SU-DHL-6 (cell line): ENCODE data around the gene SEPTIN1.

Experiments used
- EZH2phosphoT487 ChIP-seq: fragments of 200-600 bp; sonication (generic), shearing (Covaris generic); conservative IDR thresholded peaks from 2 replicates; pipeline ENCODE4 v1.6.1; 2018; ENCODE audit warnings: mild to moderate bottlenecking, antibody characterized with exemption, low read length, moderate library complexity, mixed read lengths
- TF ChIP-seq, protein P1 (sequence below): fragments of 200-600 bp; sonication (generic); IDR thresholded peaks from one replicate; pipeline ENCODE4 v1.5.1; 2017; ENCODE audit warnings: antibody characterized with exemption, mild to moderate bottlenecking, low read length, moderate library complexity; ENCODE audit not compliant: insufficient read depth, poor library complexity, severe bottlenecking

- TF ChIP-seq, protein P1, sequence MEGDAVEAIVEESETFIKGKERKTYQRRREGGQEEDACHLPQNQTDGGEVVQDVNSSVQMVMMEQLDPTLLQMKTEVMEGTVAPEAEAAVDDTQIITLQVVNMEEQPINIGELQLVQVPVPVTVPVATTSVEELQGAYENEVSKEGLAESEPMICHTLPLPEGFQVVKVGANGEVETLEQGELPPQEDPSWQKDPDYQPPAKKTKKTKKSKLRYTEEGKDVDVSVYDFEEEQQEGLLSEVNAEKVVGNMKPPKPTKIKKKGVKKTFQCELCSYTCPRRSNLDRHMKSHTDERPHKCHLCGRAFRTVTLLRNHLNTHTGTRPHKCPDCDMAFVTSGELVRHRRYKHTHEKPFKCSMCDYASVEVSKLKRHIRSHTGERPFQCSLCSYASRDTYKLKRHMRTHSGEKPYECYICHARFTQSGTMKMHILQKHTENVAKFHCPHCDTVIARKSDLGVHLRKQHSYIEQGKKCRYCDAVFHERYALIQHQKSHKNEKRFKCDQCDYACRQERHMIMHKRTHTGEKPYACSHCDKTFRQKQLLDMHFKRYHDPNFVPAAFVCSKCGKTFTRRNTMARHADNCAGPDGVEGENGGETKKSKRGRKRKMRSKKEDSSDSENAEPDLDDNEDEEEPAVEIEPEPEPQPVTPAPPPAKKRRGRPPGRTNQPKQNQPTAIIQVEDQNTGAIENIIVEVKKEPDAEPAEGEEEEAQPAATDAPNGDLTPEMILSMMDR: no peak
- no peak for TF ChIP-seq EZH2phosphoT487
Measured at GRCh38 chr16:30397776-30398660, 15.7 kb upstream of the SEPTIN1 start.
